Left ventricle myocardium inferior (tissue), 1 donor: ENCODE data around the gene COX19. TPM values are rescaled to one million over a fixed set of nuclear protein-coding genes. Genes with fewer than 3 reads are reported as not detected.

Experiments
- DNase-seq: peaks from one replicate; pipeline ENCODE4 v3.0.0-alpha.2; 2020
- H3K27ac ChIP-seq: fragments of 200-600 bp; replicated peaks from 2 replicates; pipeline ENCODE4 v1.8.0; 2021
- H3K27me3 ChIP-seq: fragments of 200-600 bp; 2 replicates; pipeline ENCODE4 v1.8.0; 2021; ENCODE audit warnings: low read depth
- H3K36me3 ChIP-seq: fragments of 200-600 bp; 2 replicates; pipeline ENCODE4 v1.8.0; 2021
- H3K4me1 ChIP-seq: fragments of 200-600 bp; 2 replicates; pipeline ENCODE4 v1.8.0; 2021
- H3K4me3 ChIP-seq: fragments of 200-600 bp; 2 replicates; pipeline ENCODE4 v1.8.0; 2021; ENCODE audit warnings: mild to moderate bottlenecking, moderate library complexity
- H3K9me3 ChIP-seq: fragments of 200-600 bp; replicated peaks from 2 replicates; pipeline ENCODE4 v1.8.0; 2021
- intact Hi-C: fragments of 100-400 bp; cut with micrococcal nuclease; formaldehyde crosslinking; loops from one replicate; pipeline ENCODE4 v1.11.0; 2022
- total RNA-seq: library from RNA; stranded (reverse); fragmentation: NEBNext Ultra II Directional; extraction: Animal tissue kit (Norgen Biotek cat#: 25700); gene quantifications from one replicate; pipeline ENCODE4 v1.2.1, GENCODE V29; 2021
- TF ChIP-seq, protein P1 (sequence below): fragments of 200-600 bp; IDR thresholded peaks from 2 replicates; pipeline ENCODE4 v1.8.0; 2021; ENCODE audit warnings: antibody characterized with exemption, mild to moderate bottlenecking, borderline replicate concordance
- donor health status: DM: no; HTN: yes; CAD: no; lungs with severe emphysema.

COX19 gene
- total RNA-seq, 1 donor from 2014 or later: 8.5 TPM

GRCh38 chr7:956031-956430, 19.3 kb downstream of the COX19 start:
- Histone ChIP-seq H3K27me3 (peaks cover 50% of the 10 kb centered on the region), H3K4me3 (no peak overlapping the region), H3K36me3 (no peaks in the 10 kb centered on the region), H3K4me1 (peaks cover 20% of the 10 kb centered on the region), H3K27ac (no peak overlapping the region), H3K9me3 (no peaks in the 10 kb centered on the region)
- TF ChIP-seq, protein P1, sequence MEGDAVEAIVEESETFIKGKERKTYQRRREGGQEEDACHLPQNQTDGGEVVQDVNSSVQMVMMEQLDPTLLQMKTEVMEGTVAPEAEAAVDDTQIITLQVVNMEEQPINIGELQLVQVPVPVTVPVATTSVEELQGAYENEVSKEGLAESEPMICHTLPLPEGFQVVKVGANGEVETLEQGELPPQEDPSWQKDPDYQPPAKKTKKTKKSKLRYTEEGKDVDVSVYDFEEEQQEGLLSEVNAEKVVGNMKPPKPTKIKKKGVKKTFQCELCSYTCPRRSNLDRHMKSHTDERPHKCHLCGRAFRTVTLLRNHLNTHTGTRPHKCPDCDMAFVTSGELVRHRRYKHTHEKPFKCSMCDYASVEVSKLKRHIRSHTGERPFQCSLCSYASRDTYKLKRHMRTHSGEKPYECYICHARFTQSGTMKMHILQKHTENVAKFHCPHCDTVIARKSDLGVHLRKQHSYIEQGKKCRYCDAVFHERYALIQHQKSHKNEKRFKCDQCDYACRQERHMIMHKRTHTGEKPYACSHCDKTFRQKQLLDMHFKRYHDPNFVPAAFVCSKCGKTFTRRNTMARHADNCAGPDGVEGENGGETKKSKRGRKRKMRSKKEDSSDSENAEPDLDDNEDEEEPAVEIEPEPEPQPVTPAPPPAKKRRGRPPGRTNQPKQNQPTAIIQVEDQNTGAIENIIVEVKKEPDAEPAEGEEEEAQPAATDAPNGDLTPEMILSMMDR: no peak
- intact Hi-C loops: no loop called here
- peak; percentile 10 for DNase-seq

GRCh38 chr7:954330-955238, 20.8 kb downstream of the COX19 start, which contains the start of gene ADAP1:
TSS of gene ADAP1 (minus strand) at chr7:954680. CDS start at chr7:954477, 203 bp downstream.
- peak; percentile 44 for DNase-seq
- Histone ChIP-seq H3K4me3 (peak within 1 kb of the TSS; percentile 67), H3K36me3 (no peaks in the 10 kb centered on the region), H3K4me1 (peaks cover 12% of the 10 kb centered on the region), H3K27me3 (peaks cover 52% of the 10 kb centered on the region), H3K9me3 (no peaks in the 10 kb centered on the region), H3K27ac (peak within 1 kb of the TSS; percentile 23)
- TF ChIP-seq, protein P1: peak; percentile 31
- intact Hi-C loops: no loop called here

DNA sequence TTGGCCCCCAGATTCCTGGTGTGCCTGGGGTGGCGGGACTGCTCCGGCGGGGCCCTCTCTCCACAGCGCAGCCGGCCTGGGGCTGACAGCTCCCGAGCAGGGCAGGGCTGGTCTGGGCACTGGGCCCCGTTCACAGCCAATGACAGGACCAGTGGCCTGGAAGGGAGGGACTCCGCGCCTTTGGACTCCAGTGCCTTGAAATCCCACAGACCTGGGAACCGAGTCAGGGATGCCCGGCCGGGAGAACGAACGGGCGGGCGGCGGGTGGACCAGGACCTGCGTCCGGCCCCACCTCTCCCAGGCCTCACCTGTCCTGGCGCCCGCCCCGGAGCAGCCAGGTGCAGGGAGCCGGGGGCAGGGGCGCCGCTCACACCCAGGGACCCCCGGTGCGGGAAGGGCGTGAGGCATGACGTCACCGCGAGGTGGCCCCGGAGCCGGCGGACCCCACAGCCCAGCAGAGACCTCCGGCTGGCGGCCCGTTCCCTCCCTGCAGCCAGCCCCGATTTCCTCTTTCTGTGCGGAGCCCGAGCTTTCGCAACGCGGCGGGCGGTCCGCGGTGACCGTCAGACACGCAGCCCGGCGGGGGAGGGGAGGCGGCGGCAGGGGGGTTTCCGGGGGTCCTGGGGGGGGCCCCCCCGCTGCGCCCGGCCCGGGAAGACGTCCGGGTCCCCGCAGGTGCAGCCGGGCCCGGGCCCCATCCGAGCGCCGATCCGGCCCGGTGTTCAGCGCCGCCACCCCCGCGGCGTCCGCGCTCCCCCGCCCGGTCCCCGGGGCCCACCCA, 21.6 kb downstream of the COX19 start:
- intact Hi-C loops: no loop called here
- Histone ChIP-seq H3K27me3 (peaks cover 60% of the 10 kb centered on the region), H3K27ac (peak overlapping the region; percentile 23)

GRCh38 chr7:952548-953441, 22.6 kb downstream of the COX19 start:
- intact Hi-C loops: no loop called here
- Histone ChIP-seq H3K27ac (no peak overlapping the region), H3K27me3 (peaks cover 68% of the 10 kb centered on the region), H3K4me1 (peaks cover 12% of the 10 kb centered on the region), H3K36me3 (no peaks in the 10 kb centered on the region), H3K9me3 (no peaks in the 10 kb centered on the region), H3K4me3 (peak overlapping the region; percentile 67)
- DNase-seq: peak; percentile 8
- TF ChIP-seq, protein P1: no peak

More for the DNA sequence above, 21.6 kb downstream of the COX19 start:
- peak; percentile 57 for DNase-seq
- Histone ChIP-seq H3K4me3 (peak overlapping the region; percentile 67), H3K4me1 (peaks cover 12% of the 10 kb centered on the region), H3K36me3 (no peaks in the 10 kb centered on the region), H3K9me3 (no peaks in the 10 kb centered on the region)
- TF ChIP-seq, protein P1: no peak
